Measurements from ENCODE around the gene ABCB9.
"Not testable (repeated sequence)": the region's sequence is repeated elsewhere in the genome, so short reads cannot be mapped to it uniquely, and the experiment has no call there.

Gene ABCB9

DNA sequence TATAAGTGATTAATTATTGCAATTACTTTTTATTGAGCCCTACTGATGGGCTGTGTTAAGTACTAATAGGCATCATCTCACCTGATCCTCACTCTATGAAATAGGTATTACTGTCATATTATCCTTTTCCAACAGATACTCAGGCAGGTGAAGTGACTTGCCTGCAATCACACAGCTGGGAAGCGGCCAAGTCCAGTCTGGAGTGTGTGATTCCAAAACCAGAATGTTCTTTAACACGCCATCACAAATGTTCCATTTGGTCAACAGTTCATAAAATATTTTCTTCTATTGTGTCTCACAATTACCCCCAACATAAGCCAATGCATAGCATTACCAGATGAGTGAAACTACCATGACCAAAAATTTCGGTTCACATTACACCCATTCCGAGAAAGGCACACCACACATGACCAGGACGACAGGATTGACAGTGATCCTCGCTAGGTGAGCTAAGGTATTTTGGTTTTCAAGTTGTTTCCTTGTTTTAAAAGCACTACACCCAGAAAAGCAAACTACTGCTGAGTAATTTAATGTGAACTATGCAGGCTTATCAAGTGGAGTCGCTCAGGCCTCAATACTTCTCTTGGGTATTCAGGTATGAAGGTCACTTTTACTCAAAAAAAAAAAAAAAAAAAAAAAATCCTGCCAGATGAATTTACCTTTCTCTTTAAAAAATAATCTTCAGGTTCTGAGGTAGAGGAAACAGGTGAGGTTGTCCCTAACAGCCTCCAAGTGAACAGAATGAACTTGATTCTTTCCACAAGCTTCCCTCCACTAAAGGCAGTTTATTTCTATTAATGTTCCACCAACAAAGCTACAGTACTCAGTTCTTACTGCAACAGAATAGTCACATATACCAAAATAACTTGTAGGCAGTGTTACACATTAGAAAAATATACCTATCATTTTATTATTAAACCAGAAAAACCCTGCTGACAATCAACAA lies 72.8 kb downstream of the ABCB9 start:
- no peak for DNase-seq

DNA sequence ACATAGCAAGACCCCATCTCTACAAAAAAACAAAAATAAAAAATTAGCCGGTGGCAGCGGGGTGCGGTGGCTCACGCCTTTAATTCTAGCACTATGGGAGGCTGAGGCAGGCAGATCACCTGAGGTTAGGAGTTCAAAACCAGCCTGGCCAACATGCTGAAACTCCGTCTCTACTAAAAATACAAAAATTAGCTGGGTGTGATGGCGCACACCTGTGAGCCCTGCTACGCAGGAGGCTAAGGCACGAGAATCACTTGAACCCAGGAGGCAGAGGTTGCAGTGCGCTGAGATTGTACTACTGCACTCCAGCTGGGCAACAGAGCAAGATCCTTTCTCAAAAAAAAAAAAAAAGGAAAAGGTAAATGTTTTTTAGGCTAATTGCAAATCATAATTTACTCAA lies 73.5 kb downstream of the ABCB9 start:
- DNase-seq: not testable (repeated sequence)

DNA sequence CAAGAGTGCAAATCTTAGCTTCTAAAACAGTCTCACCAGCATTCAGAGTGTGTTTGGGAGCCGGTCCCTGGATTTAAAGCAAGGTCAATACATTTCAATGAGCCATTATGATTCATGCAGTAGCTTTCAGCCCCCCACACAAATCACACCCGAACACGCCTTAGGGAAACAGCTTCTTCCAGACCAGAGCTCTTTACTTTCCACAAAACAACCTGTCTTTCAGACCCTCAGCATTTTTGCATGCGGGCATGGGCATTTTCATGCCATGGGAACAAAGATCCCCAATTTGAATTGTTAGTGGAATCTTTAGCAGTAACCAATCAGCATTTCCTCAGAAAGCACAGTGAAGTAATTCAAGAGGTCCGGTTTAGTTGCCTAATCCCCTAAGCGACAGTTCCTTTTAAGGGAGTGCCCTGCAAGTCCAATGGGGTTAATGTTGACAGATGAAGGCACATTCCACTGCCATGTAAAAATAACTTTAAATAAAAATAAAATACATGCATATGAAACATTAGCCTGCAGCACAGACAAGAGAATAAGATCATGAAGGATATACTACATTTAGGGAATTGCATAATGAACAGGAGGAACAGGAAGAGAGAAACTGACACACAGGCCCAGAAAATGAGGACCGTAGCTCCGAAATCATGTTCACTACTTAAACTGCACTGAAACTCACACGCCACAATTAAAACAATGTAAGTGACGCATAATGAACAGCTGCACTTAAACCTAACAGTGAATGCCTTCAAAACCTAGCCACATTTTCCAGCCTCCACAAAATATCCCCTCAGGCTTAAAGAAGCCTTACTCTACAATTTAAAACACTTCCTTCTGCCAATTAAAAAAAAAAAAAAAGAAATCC lies 74.4 kb downstream of the ABCB9 start:
- no peak for DNase-seq

DNA sequence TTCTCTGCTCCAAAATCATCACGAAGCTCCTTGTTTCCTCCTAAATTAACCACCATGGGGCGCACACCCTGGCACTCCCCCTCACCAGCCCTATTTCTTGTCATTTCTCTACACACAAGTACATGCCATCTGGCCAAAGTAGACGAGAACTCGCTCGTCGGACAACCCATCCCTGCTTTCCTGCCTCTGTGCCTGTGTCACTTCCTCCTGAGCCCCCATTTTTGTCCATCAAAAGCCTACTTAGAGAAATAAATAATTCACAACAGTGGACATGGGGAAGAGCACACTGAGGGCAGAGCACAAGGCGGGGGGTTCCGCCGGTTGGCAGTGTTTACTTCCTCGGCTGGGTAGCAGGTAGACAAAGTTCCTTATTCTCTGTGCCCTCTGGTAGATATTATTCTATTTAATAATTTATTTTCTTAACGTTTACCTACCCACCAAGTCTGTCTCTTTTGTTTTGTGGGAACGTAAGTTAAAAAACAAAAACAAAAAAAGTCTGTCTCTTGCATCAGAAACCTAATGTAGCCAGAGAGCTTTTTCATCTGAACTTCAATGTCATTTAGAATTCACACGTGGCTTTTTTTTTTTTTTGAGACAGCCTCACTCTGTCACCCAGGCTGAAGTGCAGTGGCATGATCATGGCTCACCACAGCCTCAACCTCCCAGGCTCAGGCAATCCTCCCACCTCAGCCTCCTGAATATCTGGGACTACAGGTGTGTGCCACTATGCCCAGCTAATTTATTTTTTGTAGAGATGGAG lies 76.3 kb downstream of the ABCB9 start:
- no peak for DNase-seq

DNA sequence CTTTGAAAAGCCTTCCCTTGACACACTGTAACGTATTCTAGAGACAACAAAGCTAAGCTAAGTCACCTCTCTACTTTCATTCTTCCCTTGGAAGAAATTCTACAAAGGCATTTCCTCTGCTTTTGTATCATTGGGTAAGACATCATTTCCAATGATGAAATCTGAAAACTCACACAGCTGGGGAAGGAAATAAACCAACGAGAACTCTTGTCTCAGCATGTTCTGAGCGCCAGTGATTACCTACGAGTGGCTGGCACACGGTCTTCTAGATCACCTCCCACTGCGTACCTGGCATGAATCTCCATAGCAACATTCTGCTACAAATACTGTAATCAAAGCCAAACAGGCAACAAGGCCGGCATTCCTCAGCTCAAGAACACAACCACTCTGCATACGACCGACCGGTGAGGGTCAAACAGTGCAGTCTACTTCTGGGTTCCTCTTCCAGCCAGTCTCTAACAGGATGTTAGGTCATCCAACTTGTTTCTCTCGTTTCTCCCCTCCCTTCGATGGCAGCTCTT lies 78.0 kb downstream of the ABCB9 start:
- no peak for DNase-seq

- DNase-seq: no peak
These were observed 78.4 kb downstream of the ABCB9 start for GRCh38 chr12:122887819-122888212.

- no peak for DNase-seq
These were observed 79.1 kb downstream of the ABCB9 start for GRCh38 chr12:122886851-122887818.

GRCh38 chr12:122886161-122886560 lies 80.1 kb downstream of the ABCB9 start:
- no peak for DNase-seq

DNA sequence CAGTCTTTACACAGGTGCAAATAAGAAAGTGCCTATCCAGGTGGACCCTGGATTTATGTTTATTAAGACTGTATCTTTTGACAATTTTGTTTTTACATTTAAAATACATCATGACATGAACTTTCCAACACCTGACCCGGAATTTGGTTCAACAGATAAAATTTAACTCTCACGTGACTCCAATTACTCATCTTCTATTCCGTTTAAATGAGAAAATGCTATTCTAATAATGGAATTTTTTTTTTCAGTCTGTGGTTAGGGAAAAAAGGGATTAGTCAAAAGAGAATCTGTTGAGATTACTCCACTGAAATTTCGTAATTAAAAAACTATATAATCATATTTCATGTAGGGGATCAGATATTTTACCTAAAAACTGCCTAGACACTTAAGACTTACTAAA lies 81.4 kb downstream of the ABCB9 start:
- no peak for DNase-seq

DNA sequence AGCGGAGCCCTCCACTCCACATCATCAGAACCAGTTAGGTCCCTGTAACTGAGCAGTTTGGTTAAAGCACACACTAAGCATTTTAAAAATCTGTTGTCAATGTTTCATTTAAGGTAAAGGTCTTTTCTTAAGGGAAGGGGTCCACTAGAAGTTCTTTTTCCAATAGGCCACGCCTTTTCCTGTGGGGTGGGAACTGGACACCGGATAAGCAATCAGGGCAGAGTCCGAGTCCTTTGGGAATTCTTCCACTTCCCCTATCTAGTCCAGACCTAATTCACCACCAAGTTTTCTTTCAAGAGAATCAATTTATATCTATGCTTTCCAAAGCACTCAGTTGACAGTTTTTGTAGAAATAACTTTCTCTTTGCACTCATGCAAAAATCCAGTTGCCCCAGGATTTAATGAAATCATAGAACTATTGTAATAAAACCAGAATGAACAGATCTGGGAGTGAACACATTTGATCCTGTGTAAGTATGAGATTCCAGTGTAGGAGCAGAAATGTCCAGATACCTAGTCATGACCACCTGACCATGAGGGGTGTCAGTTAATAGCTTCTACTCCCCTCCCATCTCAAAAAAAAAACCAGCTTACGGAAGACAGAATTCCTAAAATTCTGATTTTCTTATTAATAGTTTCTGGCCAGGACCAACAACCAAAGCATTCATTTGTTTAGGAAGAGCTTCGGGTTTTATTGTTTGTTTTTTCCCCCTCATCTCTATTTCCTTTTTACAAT lies 82.0 kb downstream of the ABCB9 start:
- no peak for DNase-seq

DNA sequence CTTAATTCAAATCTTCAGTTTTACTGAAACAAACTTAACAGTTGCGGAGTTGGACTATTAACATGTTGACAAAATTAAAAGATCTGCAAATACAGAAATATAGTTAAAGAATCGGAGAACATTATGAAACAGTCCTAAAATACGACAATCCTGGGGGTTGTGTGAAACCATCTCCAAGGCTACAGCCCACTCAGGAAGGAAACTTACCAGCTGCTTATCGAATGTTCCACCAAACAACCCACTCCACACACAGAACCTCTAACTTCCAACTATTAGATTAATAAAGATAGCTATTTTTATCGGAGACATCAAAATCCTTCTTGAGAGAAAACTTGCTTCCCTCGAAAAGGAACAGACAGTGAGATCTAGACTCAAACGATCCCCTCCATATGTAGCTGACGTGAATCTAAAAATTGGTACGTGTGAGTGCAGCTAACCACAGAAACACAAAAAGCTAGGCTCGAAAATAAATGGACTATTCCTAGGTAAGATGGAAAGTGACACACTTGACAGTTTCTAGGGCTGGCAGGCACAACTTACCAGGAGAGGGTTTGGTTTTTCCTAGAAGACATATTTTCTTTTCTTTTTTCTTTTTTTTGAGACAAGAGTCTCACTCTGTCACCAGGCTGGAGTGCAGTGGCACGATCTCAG lies 83.2 kb downstream of the ABCB9 start:
- DNase-seq: no peak

- no peak for DNase-seq
These were observed 85.6 kb downstream of the ABCB9 start for GRCh38 chr12:122880668-122881067.

GRCh38 chr12:122880155-122880667 lies 86.1 kb downstream of the ABCB9 start:
- no peak for DNase-seq

Data from NK-92 treated with Interleukin-12 subunit alpha and Interleukin-12 subunit beta, amount 100 ng/mL, for 24 hours (cell line).